Mesenchymal stem cell (in vitro differentiated cells and primary cell): ENCODE measurements around the gene TAF4.
"Not testable (repeated sequence)": the region's sequence is repeated elsewhere in the genome, so short reads cannot be mapped to it uniquely, and the experiment has no call there.

Experiments
- DNase-seq: peaks from one replicate; pipeline ENCODE4 v3.0.0-alpha.2; 2013
- H2AFZ ChIP-seq: one replicate; pipeline ENCODE4 v1.6.1; 2013; ENCODE audit warnings: low read depth, mild to moderate bottlenecking, control low read depth, inconsistent platforms, low read length, moderate library complexity
- H2AK5ac ChIP-seq: 2 replicates; pipeline ENCODE4 v1.6.1; 2013; ENCODE audit warnings: low read length, moderate library complexity, mild to moderate bottlenecking, inconsistent platforms; ENCODE audit not compliant: severe bottlenecking
- H2BK120ac ChIP-seq: one replicate; pipeline ENCODE4 v1.6.1; 2013; ENCODE audit warnings: low read depth, mild to moderate bottlenecking, inconsistent platforms, low read length, moderate library complexity
- H2BK12ac ChIP-seq, 2 experiments: one replicate each; pipeline ENCODE4 v1.6.1; 2013; ENCODE audit warnings: inconsistent platforms in 2 of 2, low read length in 2 of 2, mild to moderate bottlenecking in 2 of 2, moderate library complexity in 2 of 2, control low read depth in 1 of 2
- H2BK15ac ChIP-seq: one replicate; pipeline ENCODE4 v1.6.1; 2013; ENCODE audit warnings: mild to moderate bottlenecking, low read depth, inconsistent platforms; ENCODE audit not compliant: poor library complexity, severe bottlenecking
- H2BK5ac ChIP-seq: 2 replicates; pipeline ENCODE4 v1.6.1; 2013; ENCODE audit warnings: low read depth, mild to moderate bottlenecking, low read length, control low read depth, inconsistent platforms; ENCODE audit not compliant: poor library complexity, severe bottlenecking
- H3K14ac ChIP-seq, 2 experiments: one replicate each; pipeline ENCODE4 v1.6.1; 2013; ENCODE audit warnings: inconsistent platforms in 2 of 2, low read length in 2 of 2, control low read depth in 1 of 2, mild to moderate bottlenecking in 1 of 2, moderate library complexity in 1 of 2
- H3K18ac ChIP-seq, 2 experiments: one replicate each; pipeline ENCODE4 v1.6.1; 2013; ENCODE audit warnings: inconsistent platforms in 2 of 2, low read length in 2 of 2, control low read depth in 1 of 2, low read depth in 1 of 2, mild to moderate bottlenecking in 1 of 2
- H3K23ac ChIP-seq, 2 experiments: one replicate each; pipeline ENCODE4 v1.6.1; 2013; ENCODE audit warnings: inconsistent platforms in 2 of 2, low read length in 2 of 2, mild to moderate bottlenecking in 2 of 2, moderate library complexity in 2 of 2, control low read depth in 1 of 2
- H3K27ac ChIP-seq: 2 replicates; pipeline ENCODE4 v1.5.1; 2013; ENCODE audit warnings: mild to moderate bottlenecking, moderate library complexity, low read length, control low read depth, inconsistent platforms; ENCODE audit not compliant: poor library complexity, severe bottlenecking
- H3K27me3 ChIP-seq, 2 experiments: 2 replicates each; pipeline versions ENCODE4 v1.6.1 to v1.7.0; 2013; ENCODE audit warnings: low read length in 2 of 2, mild to moderate bottlenecking in 2 of 2, moderate library complexity in 2 of 2, control low read depth in 1 of 2, inconsistent platforms in 1 of 2; ENCODE audit not compliant: control insufficient read depth in 1 of 2, insufficient read depth in 1 of 2
- H3K36me3 ChIP-seq, 2 experiments: 2 replicates each; pipeline versions ENCODE4 v1.6.1 to v1.7.0; 2013; ENCODE audit warnings: low read length in 2 of 2, control low read depth in 1 of 2, inconsistent platforms in 1 of 2, low read depth in 1 of 2, mild to moderate bottlenecking in 1 of 2; ENCODE audit not compliant: insufficient read depth in 2 of 2, control insufficient read depth in 1 of 2
- H3K4ac ChIP-seq, 2 experiments: one replicate each; pipeline ENCODE4 v1.6.1; 2013; ENCODE audit warnings: inconsistent platforms in 2 of 2, low read length in 2 of 2, mild to moderate bottlenecking in 2 of 2, moderate library complexity in 2 of 2, control low read depth in 1 of 2, low read depth in 1 of 2
- H3K4me1 ChIP-seq: 2 replicates; pipeline ENCODE4 v1.6.1; 2013; ENCODE audit warnings: low read depth, low read length, control low read depth; ENCODE audit not compliant: control insufficient read depth, insufficient read depth
- H3K4me2 ChIP-seq: 2 replicates; pipeline ENCODE4 v1.6.1; 2013; ENCODE audit warnings: low read length, mild to moderate bottlenecking, inconsistent platforms; ENCODE audit not compliant: poor library complexity, severe bottlenecking
- H3K4me3 ChIP-seq, 2 experiments: 2 replicates each; pipeline versions ENCODE4 v1.5.1 to v1.7.0; 2013; ENCODE audit warnings: low read length in 2 of 2, mild to moderate bottlenecking in 2 of 2, control low read depth in 1 of 2, low read depth in 1 of 2; ENCODE audit not compliant: insufficient read depth in 1 of 2
- H3K79me1 ChIP-seq: replicated peaks from 2 replicates; pipeline ENCODE4 v1.6.1; 2013; ENCODE audit warnings: mild to moderate bottlenecking, control low read depth, low read length, inconsistent platforms; ENCODE audit not compliant: poor library complexity, severe bottlenecking
- H3K9ac ChIP-seq: 2 replicates; pipeline ENCODE4 v1.7.0; 2013; ENCODE audit warnings: mild to moderate bottlenecking, low read length, moderate library complexity
- H3K9me3 ChIP-seq: 2 replicates; pipeline ENCODE4 v1.7.0; 2013; ENCODE audit warnings: mild to moderate bottlenecking, low read length; ENCODE audit not compliant: control insufficient read depth
- H4K8ac ChIP-seq: one replicate; pipeline ENCODE4 v1.6.1; 2013; ENCODE audit warnings: inconsistent platforms, mild to moderate bottlenecking, low read length, moderate library complexity
- H4K91ac ChIP-seq: one replicate; pipeline ENCODE4 v1.6.1; 2013; ENCODE audit warnings: mild to moderate bottlenecking, low read length, inconsistent platforms
- WGBS: methylation state at CpG from one replicate; pipeline ENCODE4 v1.1.7; 2013; ENCODE audit warnings: mixed read lengths; 5-methylcytosine and 5-hydroxymethylcytosine counted together

TAF4 gene

GRCh38 chr20:61985096-61985495 lies 80.6 kb downstream of the TAF4 start:
- no peak overlapping the region for H2BK12ac ChIP-seq
- H4K91ac ChIP-seq = no peak overlapping the region
- H2AFZ ChIP-seq = no peak overlapping the region
- H3K79me1 ChIP-seq = peaks cover 30% of the 10 kb centered on the region
- H3K4me2 ChIP-seq = no peak overlapping the region
- H3K23ac ChIP-seq = no peak overlapping the region
- peaks cover 31 to 48% of the 10 kb centered on the region in 2 experiments for H3K36me3 ChIP-seq
- no peaks in the 10 kb centered on the region for H3K9me3 ChIP-seq
- no peak overlapping the region for H4K8ac ChIP-seq
- H2BK15ac ChIP-seq = no peak overlapping the region
- no peak overlapping the region for H3K4ac ChIP-seq
- H3K18ac ChIP-seq = no peak overlapping the region
- no peak overlapping the region for H2BK5ac ChIP-seq
- no peak overlapping the region for H2BK120ac ChIP-seq
- H3K27ac ChIP-seq = no peak overlapping the region
- no peak overlapping the region for H3K14ac ChIP-seq
- no peaks in the 10 kb centered on the region for H3K27me3 ChIP-seq
- no peak overlapping the region for H3K4me3 ChIP-seq
- H3K4me1 ChIP-seq = peaks cover 2% of the 10 kb centered on the region
- no peak for DNase-seq
- 97% methylated on average over 6 of the region's 6 CpGs for WGBS
- H2AK5ac ChIP-seq = no peak overlapping the region
- H3K9ac ChIP-seq = no peak overlapping the region

DNA sequence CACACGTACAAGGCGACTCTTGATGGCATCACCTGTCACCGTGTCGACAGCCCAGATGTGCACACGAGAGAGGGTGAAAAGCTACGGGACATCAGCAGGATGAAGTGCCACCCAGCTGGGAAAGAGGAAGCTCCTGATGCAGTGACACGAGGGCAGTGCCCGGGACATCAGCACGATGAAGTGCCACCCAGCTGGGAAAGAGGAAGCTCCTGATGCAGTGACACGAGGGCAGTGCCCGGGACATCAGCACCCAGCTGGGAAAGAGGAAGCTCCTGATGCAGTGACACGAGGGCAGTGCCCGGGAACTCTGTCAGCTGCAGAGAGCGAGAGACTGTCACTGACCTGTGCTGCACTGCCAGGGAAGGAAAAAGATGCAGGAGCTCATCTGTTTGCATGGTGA lies 81.2 kb downstream of the TAF4 start:
- not testable (repeated sequence) for H3K4me3 ChIP-seq, H3K9ac ChIP-seq, DNase-seq, H3K27me3 ChIP-seq, H2AFZ ChIP-seq, H3K4me1 ChIP-seq, H3K18ac ChIP-seq, H2BK15ac ChIP-seq, H3K9me3 ChIP-seq, H2BK12ac ChIP-seq, H4K8ac ChIP-seq, H3K4ac ChIP-seq, H4K91ac ChIP-seq, H2BK5ac ChIP-seq, H3K4me2 ChIP-seq, H2BK120ac ChIP-seq, H2AK5ac ChIP-seq, H3K14ac ChIP-seq, H3K27ac ChIP-seq, H3K23ac ChIP-seq
- 96% methylated on average over 14 of the region's 14 CpGs for WGBS
- Histone ChIP-seq H3K36me3 (peaks cover 25 to 49% of the 10 kb centered on the region in 2 experiments), H3K79me1 (peaks cover 33% of the 10 kb centered on the region)

DNA sequence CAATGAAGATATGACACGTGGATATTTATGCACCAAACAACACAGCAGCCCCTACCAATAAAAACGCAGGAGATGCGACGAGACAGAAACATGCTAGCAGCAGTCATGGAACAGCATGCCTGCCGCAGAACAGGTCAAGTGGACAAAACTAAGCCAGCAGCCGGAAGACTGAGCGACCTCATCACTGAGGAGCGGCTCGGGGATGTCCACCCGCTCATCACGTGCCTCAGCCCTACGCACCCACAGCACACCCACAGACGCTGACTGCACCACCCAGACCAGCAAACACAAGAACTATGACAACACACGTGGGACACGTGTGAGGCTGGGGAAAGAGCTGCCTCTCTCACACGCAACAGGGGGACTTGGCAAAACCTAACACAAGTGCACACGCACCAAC lies 81.7 kb downstream of the TAF4 start:
- no peak overlapping the region for H4K8ac ChIP-seq
- WGBS = 85% methylated on average over 17 of the region's 17 CpGs
- H3K27me3 ChIP-seq = no peaks in the 10 kb centered on the region

DNA sequence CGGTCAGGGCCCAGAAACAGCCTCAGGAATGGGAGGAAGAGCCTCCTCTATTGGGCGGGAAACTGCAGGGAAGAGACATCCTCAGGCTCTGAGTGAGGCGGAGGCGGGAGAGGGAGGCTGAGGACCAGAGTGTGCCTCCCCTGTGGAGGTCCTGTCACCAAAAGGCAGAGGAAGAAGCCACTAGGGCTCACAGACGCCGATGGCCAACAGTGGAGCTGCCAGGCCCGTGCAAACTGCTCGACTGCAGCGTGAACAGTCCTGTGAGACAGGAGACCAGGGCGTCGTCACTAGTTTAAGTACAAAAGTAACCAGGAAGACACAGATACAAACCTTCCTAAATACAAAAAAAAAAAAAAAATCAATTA lies 82.7 kb downstream of the TAF4 start:
- H3K27ac ChIP-seq = no peak overlapping the region
- no peak overlapping the region for H3K4ac ChIP-seq
- H2BK15ac ChIP-seq = no peak overlapping the region
- no peaks in the 10 kb centered on the region for H3K27me3 ChIP-seq
- H3K9me3 ChIP-seq = no peaks in the 10 kb centered on the region
- no peak overlapping the region for H3K9ac ChIP-seq
- H2BK5ac ChIP-seq = no peak overlapping the region
- no peak overlapping the region for H3K4me2 ChIP-seq
- H3K36me3 ChIP-seq = peaks cover 24 to 52% of the 10 kb centered on the region in 2 experiments
- H3K18ac ChIP-seq = no peak overlapping the region
- H2AK5ac ChIP-seq = no peak overlapping the region
- peaks cover 2% of the 10 kb centered on the region for H3K4me1 ChIP-seq
- no peak overlapping the region for H3K23ac ChIP-seq
- no peak overlapping the region for H3K4me3 ChIP-seq
- no peak overlapping the region for H4K91ac ChIP-seq
- H2AFZ ChIP-seq = no peak overlapping the region
- H4K8ac ChIP-seq = no peak overlapping the region
- H2BK120ac ChIP-seq = no peak overlapping the region
- peaks cover 33% of the 10 kb centered on the region for H3K79me1 ChIP-seq
- 93% methylated on average over 11 of the region's 11 CpGs for WGBS
- H3K14ac ChIP-seq = peak overlapping the region in 1 of 2 experiments; percentile 45
- no peak overlapping the region for H2BK12ac ChIP-seq
- no peak for DNase-seq

More for the DNA sequence above, 81.7 kb downstream of the TAF4 start:
- no peak overlapping the region for H3K14ac ChIP-seq
- no peak overlapping the region for H2BK12ac ChIP-seq
- H2AFZ ChIP-seq = no peak overlapping the region
- no peaks in the 10 kb centered on the region for H3K9me3 ChIP-seq
- no peak overlapping the region for H3K4me2 ChIP-seq
- H3K23ac ChIP-seq = no peak overlapping the region
- no peak overlapping the region for H2BK120ac ChIP-seq
- no peak overlapping the region for H2AK5ac ChIP-seq
- DNase-seq = no peak
- no peak overlapping the region for H2BK5ac ChIP-seq
- H3K4me3 ChIP-seq = no peak overlapping the region
- H3K18ac ChIP-seq = no peak overlapping the region
- peaks cover 25 to 51% of the 10 kb centered on the region in 2 experiments for H3K36me3 ChIP-seq
- H3K79me1 ChIP-seq = peaks cover 35% of the 10 kb centered on the region
- no peak overlapping the region for H2BK15ac ChIP-seq
- no peak overlapping the region for H3K9ac ChIP-seq
- peaks cover 2% of the 10 kb centered on the region for H3K4me1 ChIP-seq
- H3K4ac ChIP-seq = peak overlapping the region in 1 of 2 experiments; percentile 53
- no peak overlapping the region for H3K27ac ChIP-seq
- no peak overlapping the region for H4K91ac ChIP-seq
